Stimulated activated naive CD4-positive, alpha-beta T cell treated with Interleukin-2 at 50 U/mL for 16 hours (primary cell): Measurements from ENCODE around the gene ZNF746.
"Not testable (repeated sequence)": the region's sequence is repeated elsewhere in the genome, so short reads cannot be mapped to it uniquely, and the experiment has no call there.

Experiments
- DNase-seq: peaks from one replicate; lab custom pipeline; 2025; lab: John Stamatoyannopoulos, UW

The ZNF746 gene

DNA sequence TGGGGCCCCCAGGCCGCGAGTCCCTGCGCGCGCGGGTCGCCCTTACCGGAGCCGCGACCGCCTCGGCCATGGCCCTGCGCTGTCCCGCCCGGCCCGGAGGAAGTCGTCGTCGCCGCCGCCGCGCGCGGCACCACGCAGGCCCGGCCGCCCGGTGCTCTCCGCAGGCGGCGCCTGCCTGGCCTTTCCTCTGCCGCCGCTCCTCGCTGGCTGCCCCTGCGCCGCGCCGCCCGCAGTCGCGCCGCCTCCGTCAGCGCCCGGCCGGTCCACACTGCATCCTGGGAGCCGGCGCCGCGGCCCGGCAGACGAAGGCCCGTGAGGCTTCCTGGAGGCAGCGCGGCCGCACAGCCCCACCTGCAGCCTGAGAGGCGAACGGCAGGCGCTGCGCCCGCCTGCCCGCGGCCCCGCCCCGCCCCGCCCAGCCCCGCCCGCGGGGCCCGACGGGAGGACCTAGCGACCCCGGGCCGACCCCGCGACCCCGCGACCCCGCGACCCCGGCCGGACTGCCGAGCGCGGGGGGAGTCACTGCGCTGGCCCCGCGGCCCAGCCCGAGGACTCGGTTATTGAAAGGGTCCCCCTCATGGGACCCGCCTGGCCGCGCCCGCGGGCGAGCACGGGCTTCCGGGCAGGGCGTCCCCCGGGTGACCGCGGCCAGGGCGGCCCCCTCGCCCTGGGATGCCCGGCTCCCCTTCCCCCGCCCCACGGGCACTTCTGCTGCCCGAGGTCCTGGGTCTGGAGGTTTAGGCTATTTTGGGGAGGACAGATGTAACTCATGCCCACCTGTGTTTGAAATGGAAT lies at the start of gene ZNF746:
Gene ZNF746 (minus strand): TSS at position 343 of the 795 bp plus-strand sequence. CDS start 273 bp downstream, at position 70.
- peak; percentile 74 for DNase-seq

DNA sequence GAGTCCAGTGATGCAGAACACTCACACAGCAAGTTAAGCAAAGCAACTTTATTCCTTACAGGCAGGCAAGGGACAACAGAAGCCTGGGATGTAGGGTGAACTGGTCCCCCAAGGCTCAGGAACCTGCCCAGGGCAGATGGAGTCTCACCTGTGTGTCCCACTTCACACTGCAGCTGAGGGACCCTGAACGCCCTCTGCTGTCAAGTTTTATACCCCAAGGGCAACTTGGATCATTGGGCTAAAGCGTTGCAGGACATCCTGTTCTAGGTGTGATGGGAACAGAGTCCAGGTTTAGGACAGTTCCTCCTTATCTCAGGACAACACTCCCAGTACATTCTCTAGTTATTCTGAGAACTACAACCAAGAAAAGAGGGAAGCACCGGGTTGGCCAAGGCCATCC lies 49.5 kb upstream of the ZNF746 start:
- no peak for DNase-seq

DNA sequence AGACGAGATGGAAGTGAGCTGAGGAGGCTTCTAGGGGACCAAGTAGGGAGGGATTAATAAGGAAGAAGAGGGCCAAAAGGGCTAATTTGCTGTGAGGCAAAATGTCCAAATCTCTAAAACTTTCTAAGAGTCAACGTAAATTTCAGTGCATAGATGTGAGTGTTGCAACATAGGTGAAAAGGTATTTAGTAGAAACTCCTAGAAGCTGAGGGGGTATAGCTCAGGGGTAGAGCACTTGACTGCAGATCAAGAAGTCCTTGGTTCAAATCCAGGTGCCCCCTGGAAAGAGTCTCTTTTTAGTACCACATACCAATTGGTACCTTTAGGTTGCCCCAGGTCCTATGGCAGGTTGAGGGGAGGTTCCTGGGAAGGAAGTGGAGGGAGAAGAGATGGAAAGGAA lies 48.7 kb upstream of the ZNF746 start:
- DNase-seq = no peak

DNA sequence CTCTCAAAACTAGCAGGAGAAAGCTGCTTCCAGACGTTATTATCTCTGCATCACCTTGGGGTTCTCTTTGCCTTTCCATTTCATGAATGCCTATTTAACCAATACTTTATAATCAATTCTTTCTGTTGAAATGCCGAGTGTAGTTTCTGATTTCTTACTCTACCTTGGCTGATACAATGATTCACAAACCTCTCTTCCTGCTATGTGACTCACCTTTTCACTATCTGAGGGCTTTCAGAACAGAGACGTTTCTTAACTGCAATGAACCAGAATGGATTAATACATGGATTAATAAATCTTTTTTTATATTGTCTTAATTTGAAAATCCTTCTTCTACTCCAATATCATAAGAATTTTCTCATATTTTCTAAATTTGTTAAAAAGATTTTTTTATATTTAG lies 46.4 kb upstream of the ZNF746 start:
- DNase-seq = no peak

DNA sequence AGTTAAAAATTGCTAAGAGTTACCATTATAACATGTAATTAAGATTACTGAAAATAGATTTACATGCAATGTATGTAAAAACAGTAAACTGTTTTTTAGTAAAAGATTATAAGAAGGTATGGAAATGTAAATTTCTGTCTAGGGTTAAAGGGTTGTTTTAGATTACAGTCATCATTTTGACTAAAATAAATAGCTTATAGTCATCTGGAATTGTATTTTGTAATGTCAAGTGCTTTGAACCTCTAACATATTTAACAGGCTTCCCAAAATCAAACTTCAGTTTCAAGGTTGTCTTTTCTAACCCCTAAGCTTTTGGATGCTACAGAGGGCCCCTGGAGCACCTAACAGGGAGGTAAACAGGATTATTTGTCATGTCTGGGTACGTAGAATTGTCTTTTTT lies 35.0 kb upstream of the ZNF746 start:
- DNase-seq = no peak

DNA sequence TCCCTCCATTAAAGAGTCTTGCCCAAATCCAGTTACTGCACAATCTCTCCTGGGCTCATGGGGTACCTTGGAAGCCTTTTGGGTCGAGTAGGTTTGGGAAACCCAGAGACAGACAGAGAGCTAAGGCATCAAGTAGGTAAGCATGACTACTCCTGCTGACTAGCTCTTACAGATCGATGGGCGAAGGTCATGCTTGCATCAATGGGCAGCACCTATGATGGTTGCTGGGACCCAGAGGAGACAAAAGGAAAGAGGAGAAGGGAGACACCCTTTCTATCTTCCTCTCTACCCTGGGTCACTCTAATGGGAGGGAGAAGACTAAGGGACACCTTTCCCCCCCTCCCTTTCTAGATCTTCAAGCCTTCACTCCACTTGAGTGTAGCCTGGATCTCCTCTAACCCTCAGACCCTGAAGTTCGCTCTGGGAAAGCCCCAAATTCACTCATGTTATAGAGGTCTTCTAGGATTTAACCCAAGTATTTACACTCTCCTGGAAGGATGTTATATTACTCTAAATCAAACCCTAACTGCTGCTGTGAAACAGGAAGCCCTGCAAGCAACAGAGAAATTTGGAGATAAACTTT lies 31.6 kb upstream of the ZNF746 start:
- no peak for DNase-seq

DNA sequence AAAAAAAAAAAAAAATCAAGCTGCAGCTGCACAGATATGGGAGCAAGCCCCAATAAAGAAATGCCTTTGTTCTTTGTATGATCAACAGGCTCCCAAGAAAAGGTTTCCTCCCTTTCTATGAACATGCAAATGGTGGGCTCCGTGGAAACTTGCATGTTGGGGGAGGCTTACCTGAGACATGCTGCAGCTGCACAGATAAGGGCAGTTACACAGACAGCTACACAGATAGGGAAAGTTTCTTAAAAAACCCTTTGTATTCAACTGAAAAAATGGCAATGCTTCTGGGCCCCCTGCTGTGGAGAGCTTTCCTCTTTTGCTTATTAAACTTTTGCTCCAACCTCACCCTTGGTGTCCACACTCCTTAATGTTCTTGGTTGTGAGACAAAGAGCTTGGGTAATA lies 29.8 kb upstream of the ZNF746 start:
- DNase-seq = no peak

DNA sequence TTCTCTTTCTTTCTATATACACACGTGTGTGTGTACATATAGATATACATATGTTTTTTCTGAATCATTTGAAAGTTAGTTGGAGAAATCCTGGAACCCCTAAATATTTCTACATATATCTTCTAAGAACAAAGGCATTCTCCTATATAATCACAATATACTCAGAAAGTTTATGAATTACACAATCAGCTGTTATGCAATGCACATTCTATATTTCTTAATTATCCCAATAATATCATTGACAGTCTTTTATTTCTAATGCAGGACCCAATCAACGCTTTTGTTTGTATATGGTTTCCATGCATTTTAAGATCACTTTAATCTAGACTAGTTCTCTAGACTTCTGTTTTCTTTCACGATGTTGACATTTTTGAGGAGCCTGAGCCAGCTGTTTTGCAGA lies 27.7 kb upstream of the ZNF746 start:
- no peak for DNase-seq

DNA sequence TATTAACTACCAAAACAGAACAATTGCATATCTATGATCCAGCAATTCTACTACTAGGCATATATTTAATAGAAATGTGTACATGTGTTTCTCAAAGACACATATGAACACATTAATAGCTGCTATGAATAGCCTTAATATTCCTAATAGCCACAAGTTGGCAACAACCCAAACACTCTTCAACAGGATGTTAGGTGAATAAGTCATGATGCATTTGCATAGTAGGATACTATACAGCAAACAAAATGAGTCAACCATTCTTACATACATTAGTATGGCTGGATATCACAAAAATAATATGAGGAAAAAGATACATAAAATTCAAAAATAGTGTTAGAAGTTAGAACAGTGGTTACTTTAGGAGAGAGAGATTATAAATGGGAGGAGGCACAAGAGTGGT lies 26.8 kb upstream of the ZNF746 start:
- no peak for DNase-seq

DNA sequence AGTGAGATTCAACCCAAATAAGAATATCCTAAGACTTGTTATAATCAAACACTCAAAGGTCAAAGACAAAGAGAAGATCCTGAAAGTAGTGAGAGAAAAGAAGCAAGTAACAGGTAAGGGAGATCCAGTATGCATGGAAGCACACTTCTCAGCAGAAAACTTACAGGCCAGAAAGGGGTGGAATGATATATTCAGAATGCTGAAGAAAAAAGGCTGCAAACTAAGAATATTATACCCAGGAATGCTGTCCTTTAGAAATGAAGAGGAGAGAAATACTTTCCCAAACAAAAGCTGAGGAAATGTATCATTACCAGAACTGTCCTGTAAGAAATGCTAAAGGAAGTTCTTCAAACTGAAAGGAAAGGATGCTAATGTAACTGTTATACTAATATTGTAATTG lies 12.6 kb upstream of the ZNF746 start:
- no peak for DNase-seq

DNA sequence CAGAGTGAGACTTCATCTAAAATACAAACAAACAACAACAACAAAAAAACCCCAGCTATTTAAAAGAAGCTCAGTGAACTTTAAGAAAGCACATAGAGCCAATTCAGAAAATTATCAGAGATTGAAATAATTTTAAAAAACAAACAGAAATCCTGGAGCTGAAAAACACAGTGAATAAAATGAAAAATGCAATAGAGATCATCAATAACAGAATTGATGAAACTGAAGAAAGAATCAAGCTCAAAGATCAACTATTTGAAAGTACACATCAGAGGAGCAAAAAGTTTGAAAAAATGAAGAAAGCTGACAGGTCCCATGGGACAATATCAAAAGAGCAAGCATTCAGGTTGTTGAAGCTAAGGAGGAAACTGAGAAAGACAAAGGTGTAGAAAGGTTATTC lies 12.2 kb upstream of the ZNF746 start:
- no peak for DNase-seq

DNA sequence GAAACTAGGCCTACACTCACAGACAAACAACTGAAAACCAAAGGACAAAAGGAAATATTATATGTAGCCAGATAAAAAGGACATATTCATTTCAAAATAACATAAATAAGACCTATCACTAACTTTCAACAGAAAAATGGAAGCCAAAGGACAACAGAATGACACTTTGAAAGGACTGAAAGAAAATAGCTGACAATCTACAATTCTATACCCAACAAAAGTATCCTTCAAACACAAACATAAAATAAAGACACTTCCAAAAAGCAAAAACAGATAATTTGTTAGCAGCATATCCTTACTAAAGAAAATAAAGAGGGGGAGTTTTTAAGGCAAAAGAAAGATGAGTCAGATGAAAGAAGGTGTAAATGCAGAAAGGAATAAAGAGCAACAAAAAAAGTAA lies 7.9 kb upstream of the ZNF746 start:
- DNase-seq = no peak

DNA sequence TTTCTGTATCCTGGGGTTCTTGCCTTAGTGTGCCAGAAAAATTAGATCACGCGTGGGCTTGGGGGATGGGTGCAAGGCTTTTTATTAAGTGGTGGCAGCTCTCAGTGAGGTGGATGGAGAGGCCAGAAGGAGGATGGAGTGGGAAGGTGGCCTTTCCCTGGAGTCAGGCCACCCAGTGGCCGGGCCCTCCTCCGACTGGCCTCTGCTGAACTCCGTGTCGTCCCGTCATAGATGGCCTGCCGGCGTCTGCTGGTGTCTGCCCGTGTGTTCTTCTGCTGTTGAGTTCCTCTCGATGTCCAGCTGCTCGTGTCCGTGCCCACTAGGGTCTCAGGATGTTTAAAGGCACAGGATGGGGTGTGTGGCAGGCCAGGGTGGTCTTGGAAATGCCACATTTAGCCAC lies 4.0 kb upstream of the ZNF746 start:
- DNase-seq = no peak

DNA sequence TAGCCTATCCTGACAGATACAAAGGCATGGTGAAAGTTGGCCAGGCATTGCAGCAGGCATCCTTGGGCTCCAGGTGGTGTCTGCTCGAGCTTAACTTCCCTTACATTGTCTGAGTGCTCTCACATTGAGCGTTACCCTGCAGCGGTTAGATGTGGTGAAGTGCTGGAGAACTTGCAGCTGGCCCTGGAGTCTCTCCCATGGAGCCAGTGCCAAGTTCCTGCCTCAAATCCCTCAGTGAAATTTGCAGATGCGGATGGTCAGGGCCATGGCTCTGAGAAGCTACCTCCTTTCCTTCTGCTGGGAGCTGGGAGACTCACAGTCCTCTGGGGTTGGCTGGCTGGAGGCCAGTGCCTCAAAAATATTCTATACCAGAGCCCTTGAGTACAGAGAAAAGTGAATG lies 3.3 kb upstream of the ZNF746 start:
- DNase-seq = no peak

DNA sequence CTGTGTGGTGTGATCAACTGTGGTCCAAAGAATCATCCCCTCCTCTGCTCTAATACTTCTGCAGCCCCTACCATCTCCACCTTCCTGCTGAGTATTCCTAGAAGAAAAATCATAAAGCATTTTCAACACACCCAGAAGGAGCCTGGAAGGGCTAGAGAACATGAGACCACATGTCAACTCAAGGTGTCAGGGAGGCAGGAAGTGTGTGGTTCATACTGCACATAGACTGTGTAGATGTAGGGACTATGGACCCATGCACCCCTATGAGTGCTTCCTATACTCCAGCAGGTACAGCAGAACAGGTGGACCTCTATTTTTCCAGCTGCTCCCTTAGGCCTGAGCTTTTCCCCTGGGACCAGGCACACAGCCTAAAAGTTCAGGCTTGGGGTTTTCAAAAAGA lies 2.6 kb upstream of the ZNF746 start:
- DNase-seq = no peak

DNA sequence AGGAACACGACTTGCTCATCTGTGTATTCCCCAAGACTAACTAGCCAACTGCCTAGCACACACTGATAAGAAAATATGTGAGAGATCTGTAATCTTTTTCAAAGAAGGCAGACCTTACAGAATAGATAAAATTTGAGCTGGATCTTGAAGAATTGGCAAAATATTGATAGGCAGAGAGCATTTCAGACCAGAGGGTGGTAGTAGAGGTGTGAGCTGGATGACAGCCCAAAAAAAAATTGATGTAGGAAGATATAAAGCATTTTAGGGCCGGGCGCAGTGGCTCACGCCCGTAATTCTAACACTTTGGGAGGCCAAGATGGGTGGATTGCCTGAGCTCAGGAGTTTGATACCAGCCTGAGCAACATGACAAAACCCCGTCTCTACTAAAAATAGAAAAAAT lies 1.2 kb upstream of the ZNF746 start:
- DNase-seq = no peak

DNA sequence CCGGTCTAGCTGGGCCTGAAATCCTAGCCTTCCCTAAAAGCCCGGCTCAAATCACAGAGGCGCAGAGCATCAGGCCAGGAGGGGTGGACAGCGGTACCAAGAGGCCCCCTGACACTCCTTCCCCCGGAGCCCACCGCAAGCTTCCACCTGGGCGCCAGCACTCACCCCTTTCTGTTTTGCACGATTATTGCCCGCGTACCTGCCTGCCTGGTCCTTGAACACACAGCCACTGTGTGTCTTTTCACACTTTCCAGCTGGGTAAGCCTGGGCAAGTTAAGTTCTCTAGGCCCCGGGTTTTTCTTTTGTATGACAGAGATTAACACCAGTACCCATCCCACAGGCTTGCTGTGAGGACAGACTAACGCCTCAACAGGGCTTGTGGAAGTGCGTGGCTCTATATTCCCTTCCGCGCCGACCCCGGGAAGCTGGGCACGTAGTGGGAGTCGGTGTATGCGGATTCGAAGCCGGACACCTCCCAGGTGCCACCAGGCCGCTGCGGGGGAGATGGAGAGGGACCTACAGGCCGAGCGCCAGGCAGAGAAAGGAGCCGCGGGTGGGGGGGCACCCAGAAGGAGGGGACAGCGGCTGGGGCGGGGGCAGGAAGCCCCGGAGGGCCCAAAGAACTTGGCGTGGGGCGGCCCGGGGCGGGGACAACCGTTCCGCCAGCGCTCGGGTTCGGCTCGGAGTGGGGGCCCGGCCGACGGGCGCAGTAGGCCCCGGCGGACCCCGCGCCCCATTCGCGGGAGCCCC lies 792 bp downstream of the ZNF746 start:
- peak; percentile 52 for DNase-seq

DNA sequence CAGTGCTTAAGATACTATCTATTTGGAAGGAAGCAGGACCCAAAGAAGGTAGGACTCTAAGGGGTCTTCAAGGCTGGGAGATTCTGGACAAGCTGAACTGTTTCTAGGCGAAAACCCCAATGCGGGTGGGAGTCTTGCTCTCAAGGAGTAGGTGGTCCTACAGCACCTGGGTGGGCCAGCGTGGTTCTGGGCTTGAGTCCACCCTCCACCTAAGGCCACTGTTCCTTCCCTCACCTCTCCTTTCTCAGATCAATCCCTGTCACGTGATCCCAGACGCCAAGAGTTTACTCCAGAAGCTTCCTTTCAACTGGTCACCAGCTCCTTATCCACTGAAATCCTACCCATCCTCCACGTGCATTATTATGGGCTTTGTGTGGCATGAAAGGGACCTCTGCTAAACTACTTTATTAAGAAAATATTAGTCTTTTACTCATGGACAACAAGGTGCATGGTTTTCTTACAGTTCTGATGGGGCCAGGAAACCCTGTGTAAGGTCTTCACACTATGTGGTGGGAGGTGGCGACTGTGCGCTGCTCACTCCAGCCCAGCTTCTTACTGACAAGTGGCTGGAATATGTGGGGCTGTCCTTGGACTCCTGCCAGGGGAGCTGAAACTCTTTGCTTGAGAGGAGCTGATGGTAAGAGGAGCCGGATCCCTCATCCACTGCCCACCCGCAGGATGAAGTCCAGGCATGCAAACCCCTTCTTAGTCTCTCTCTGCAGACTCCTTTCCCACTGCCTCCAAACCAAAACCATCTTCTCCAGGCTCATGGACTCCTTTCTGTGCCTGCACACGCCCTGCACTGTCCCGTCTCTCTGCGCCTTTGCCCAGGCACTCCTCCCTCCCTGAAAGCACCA lies 1.6 kb downstream of the ZNF746 start:
- no peak for DNase-seq

DNA sequence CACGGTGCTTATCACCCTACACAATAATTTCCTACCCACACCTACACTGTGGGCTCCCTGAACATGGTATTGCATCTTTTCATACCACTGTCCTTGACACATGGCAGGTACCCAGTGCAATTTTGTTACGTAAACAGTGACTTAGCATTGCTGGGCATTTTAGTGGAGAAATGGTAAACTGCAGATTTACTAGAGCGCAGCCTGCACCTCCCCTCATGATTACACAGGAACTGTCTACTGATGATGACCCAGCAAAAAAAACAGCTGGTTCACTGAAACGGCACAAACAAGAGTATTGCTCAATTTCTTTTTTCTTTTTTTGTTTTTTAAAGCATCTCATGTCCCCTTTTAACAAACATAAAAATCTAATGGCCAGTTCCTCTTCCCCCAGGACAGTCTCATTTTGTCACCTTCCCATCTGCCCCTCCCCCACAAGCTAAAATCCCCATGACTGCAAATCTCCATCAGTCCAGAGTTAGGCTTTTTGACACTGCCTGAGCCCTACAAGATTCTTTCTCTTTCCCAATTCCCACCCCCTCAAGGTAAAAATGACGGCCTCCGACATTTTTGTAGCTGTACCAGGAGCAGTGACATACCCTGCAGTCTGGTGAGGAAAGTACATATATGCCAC lies 2.8 kb downstream of the ZNF746 start:
- DNase-seq = no peak

DNA sequence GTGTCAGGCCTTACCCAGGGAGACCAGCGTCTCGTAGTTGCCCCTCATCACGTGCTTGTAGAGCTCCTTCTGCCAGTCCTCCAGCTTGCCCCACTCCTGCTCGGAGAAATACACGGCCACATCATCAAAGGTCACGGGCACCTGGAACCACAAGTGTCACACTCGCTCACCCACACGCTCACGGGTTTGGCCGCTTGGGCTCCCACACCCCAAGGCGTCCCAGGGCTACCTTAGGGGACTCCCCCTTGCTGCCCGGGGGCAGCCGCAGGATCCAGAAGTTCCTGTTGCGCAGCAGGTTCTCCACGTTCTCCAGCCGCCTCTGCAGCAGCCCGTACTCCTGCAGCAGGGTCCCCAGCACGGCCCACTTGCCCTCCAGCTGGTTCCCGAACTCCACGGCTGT lies 3.6 kb downstream of the ZNF746 start:
- DNase-seq = not testable (repeated sequence)

DNA sequence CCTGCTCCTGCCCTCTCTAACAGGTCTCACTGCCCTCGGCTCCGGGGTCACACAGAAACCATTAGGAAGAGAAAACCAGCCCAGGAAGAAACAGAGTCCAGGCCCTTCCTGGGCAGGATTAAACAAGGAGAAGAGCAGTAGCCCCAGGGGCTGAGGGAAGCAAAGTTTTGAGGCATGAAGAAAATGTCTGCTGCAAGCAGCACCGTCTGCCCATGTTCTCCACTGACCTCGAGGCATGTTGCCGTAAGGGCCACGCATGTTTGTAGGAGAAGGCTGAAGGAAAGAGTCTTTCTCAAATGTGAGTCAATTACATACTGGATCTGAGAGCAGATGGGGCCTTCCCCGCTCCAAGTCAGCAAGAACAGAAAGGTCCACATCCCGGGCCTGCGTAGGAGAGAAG lies 4.2 kb downstream of the ZNF746 start:
- DNase-seq = no peak
